KMS-11 (cell line): Measurements from ENCODE around the gene AMELY.
"Not testable (repeated sequence)": the region's sequence is repeated elsewhere in the genome, so short reads cannot be mapped to it uniquely, and the experiment has no call there.

Experiments used
- H2AFZ ChIP-seq: fragments of 200-600 bp; sonication (generic); 2 replicates; pipeline ENCODE4 v1.6.1; 2016; ENCODE audit warnings: antibody characterized with exemption, mixed run types, low read depth
- H3K27ac ChIP-seq: fragments of 200-600 bp; sonication (generic); 2 replicates; pipeline ENCODE4 v1.6.1; 2016; ENCODE audit warnings: mild to moderate bottlenecking, mixed run types
- H3K27me3 ChIP-seq: fragments of 200-600 bp; sonication (generic); 2 replicates; pipeline ENCODE4 v1.6.1; 2017; ENCODE audit warnings: mild to moderate bottlenecking, low read depth, mixed run types, moderate library complexity; ENCODE audit not compliant: insufficient read depth
- H3K36me3 ChIP-seq: fragments of 200-600 bp; sonication (generic); 2 replicates; pipeline ENCODE4 v1.6.1; 2017; ENCODE audit warnings: mild to moderate bottlenecking, mixed run types; ENCODE audit not compliant: insufficient read depth
- H3K4me1 ChIP-seq: fragments of 200-600 bp; sonication (generic); 2 replicates; pipeline ENCODE4 v1.6.1; 2016; ENCODE audit warnings: mild to moderate bottlenecking, low read depth, mixed run types; ENCODE audit not compliant: poor library complexity, severe bottlenecking
- H3K4me2 ChIP-seq: fragments of 200-600 bp; sonication (generic); 2 replicates; pipeline ENCODE4 v1.7.0; 2016; ENCODE audit warnings: mild to moderate bottlenecking, mixed run types
- H3K4me3 ChIP-seq: fragments of 200-600 bp; sonication (generic); IDR thresholded peaks from 2 replicates; pipeline ENCODE4 v1.6.1; 2017; ENCODE audit warnings: low read depth, low read length, mixed read lengths; ENCODE audit not compliant: insufficient read depth
- H3K79me2 ChIP-seq: fragments of 200-600 bp; sonication (generic); 2 replicates; pipeline ENCODE4 v1.6.1; 2016; ENCODE audit warnings: low read depth, mixed run types; ENCODE audit not compliant: insufficient read depth
- H3K9ac ChIP-seq: fragments of 200-600 bp; sonication (generic); 2 replicates; pipeline ENCODE4 v1.6.1; 2016; ENCODE audit warnings: mild to moderate bottlenecking, mixed run types
- H4K20me1 ChIP-seq: fragments of 200-600 bp; sonication (generic); 2 replicates; pipeline ENCODE4 v1.6.1; 2016; ENCODE audit warnings: mild to moderate bottlenecking, mixed run types; ENCODE audit not compliant: insufficient read depth
- CTCF ChIP-seq: fragments of 200-600 bp; sonication (generic); conservative IDR thresholded peaks from 2 replicates; pipeline ENCODE4 v1.6.1; 2017; ENCODE audit warnings: low read depth, mild to moderate bottlenecking, antibody characterized with exemption, low read length, moderate library complexity, mixed read lengths

AMELY gene

GRCh38 chrY:6909118-6909521, 2.4 kb downstream of the AMELY start:
- Histone ChIP-seq H3K4me2 (no peak overlapping the region), H3K79me2 (no peaks in the 10 kb centered on the region), H3K36me3 (no peaks in the 10 kb centered on the region), H2AFZ (no peak overlapping the region), H3K9ac (no peak overlapping the region), H3K4me3 (no peak overlapping the region), H3K4me1 (no peaks in the 10 kb centered on the region), H3K27ac (no peak overlapping the region), H3K27me3 (no peaks in the 10 kb centered on the region), H4K20me1 (no peaks in the 10 kb centered on the region)
- TF ChIP-seq CTCF: no peak

GRCh38 chrY:6908021-6908420, 3.5 kb downstream of the AMELY start:
- H3K36me3 ChIP-seq, H4K20me1 ChIP-seq, H3K4me1 ChIP-seq, H3K27me3 ChIP-seq, H3K9ac ChIP-seq, H3K27ac ChIP-seq, H3K79me2 ChIP-seq, H3K4me2 ChIP-seq, H2AFZ ChIP-seq, H3K4me3 ChIP-seq: not testable (repeated sequence)

DNA sequence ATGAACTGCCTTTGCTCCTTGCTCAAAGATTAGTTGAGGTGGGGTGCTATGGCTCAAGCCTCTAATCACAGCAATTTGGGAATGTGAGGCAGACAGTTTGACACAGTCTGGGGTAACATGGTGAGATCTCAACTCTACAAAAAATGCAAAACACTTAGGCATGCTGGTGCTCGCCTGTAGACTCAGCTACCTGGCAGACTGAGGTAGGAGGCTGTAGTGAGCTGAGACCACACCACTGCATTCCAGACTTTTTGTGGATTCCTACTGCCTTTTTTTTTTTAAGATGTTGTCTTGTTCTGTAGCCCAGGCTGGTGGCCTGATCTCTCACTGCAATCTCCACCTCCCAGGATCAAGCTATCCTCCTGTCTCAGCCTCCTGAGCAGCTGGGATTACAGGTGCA, 4.0 kb downstream of the AMELY start:
- Histone ChIP-seq H3K9ac (no peak overlapping the region), H3K27me3 (no peaks in the 10 kb centered on the region), H3K79me2 (no peaks in the 10 kb centered on the region), H3K4me3 (no peak overlapping the region), H2AFZ (no peak overlapping the region), H3K4me2 (no peak overlapping the region), H3K27ac (no peak overlapping the region), H3K4me1 (no peaks in the 10 kb centered on the region), H4K20me1 (no peaks in the 10 kb centered on the region), H3K36me3 (no peaks in the 10 kb centered on the region)
- TF ChIP-seq CTCF: no peak

DNA sequence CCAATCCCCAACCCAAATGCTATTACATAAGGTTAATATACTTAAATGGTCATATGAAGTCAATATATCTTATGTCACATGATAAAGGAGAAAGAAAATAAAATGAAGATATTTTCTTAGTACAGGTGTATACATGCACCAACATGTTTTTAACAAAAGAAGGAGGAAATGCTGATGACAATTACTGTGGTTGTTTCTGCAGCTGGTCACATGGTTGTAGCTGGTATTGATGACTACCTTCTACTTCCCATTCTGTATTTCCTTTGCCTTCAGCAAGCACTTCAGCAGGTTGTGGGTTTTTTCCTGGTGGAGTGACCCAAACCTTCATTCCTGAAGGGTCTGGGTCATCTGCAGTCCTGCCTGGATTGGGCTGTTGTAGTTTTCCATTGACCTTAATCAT, 9.4 kb downstream of the AMELY start:
- H3K27ac ChIP-seq, H3K4me2 ChIP-seq, H4K20me1 ChIP-seq, H3K9ac ChIP-seq, H3K4me3 ChIP-seq, H3K27me3 ChIP-seq, H2AFZ ChIP-seq, H3K79me2 ChIP-seq, H3K36me3 ChIP-seq, H3K4me1 ChIP-seq: not testable (repeated sequence)

DNA sequence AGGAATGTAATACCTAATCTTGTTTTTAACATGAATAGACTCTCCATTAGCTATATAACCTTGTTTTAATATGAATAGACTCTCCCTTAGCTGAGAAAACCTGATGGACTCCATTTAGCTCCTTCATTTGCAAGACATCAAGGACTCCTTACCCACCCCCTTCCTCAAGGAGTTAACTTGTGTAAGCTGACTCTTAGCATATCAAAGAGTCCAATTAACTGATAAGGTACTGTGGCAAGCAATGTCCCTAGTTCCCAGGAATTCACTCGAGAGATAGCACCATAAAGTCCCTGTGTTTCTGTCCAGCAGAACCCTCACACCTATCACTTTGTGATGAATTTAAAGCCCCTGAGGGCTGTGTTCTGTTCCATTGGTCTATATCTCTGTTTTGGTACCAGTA, 16.3 kb downstream of the AMELY start:
- no peak overlapping the region for H3K9ac ChIP-seq
- no peaks in the 10 kb centered on the region for H3K36me3 ChIP-seq
- H3K27ac ChIP-seq: no peak overlapping the region
- no peaks in the 10 kb centered on the region for H3K4me1 ChIP-seq
- no peak overlapping the region for H3K4me2 ChIP-seq
- no peak overlapping the region for H3K4me3 ChIP-seq
- TF ChIP-seq CTCF: no peak
- H3K27me3 ChIP-seq: no peaks in the 10 kb centered on the region
- H2AFZ ChIP-seq: no peak overlapping the region
- H3K79me2 ChIP-seq: no peaks in the 10 kb centered on the region
- no peaks in the 10 kb centered on the region for H4K20me1 ChIP-seq
